ENCODE results near the gene MTMR1.

DNA sequence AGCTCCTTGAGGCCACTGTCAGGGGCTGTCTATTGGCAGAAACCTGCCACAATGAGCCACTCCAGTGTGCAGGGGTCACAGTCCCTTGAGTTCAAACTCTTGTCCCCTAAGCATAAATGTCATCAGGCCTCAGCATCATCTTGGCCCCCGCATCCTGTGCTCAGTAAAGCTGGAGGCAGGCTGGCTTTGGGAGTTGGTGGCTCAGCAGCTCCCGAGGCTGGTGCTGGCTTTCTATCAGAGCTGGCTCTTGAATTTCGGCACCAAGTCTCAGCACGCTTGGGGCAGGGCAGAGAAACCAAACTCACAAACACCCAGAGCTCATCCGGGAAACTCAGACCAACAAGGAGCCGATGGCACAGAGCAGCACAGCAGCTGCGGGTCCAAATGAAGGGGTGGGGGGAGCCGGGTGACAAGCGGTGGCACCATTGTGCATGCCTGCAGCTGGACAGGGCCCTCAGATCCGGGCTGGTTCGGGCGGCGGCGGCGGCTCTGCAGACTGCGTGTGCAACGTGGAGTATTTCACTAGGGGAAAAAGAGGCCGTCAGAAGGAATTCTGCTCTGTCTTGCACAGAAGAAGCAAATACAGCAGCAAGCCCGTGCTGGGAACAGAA, 75.5 kb downstream of the MTMR1 start:
- TF ChIP-seq, protein P1, sequence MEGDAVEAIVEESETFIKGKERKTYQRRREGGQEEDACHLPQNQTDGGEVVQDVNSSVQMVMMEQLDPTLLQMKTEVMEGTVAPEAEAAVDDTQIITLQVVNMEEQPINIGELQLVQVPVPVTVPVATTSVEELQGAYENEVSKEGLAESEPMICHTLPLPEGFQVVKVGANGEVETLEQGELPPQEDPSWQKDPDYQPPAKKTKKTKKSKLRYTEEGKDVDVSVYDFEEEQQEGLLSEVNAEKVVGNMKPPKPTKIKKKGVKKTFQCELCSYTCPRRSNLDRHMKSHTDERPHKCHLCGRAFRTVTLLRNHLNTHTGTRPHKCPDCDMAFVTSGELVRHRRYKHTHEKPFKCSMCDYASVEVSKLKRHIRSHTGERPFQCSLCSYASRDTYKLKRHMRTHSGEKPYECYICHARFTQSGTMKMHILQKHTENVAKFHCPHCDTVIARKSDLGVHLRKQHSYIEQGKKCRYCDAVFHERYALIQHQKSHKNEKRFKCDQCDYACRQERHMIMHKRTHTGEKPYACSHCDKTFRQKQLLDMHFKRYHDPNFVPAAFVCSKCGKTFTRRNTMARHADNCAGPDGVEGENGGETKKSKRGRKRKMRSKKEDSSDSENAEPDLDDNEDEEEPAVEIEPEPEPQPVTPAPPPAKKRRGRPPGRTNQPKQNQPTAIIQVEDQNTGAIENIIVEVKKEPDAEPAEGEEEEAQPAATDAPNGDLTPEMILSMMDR (IDR thresholded peaks at IDR 0.05) = no peak
- no peak for TF ChIP-seq POLR2A (IDR thresholded peaks at IDR 0.05)
